ENCODE measurements around the gene NTNG1.
A peak's percentile ranks its signal among the peaks of the same experiment; 100 is the strongest.

Gene NTNG1

DNA sequence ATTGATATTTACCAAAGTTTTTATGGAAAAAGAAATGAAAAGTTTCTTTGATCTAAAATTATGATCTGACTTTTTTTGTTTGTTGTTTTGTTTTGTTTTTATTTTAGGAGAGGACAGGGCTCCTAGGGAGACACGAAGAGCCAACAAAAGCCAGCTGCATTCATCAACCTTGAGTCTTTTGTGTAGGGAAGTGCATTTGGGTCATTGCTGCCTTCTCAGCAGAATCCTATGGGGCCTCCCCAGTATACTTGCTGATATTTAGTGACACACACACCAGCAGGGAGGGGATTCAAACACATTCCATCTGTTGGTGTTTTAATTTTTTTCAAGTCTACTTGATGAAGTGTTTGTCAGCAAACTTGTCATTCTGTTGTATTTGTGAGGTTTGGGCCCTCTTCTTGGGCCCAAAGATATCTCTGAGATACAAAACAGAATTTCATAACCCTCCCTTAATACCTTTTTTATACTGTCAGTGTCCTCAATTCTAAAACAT lies 203.5 kb downstream of the NTNG1 start:
- no peak overlapping the region for H3K27ac ChIP-seq
- H3K4me1 ChIP-seq: no peaks in the 10 kb centered on the region
- no peak for TF ChIP-seq Cebpa-rat (IDR thresholded peaks at IDR 0.05)
- H3K9ac ChIP-seq: no peak overlapping the region
- no peaks in the 10 kb centered on the region for H3K27me3 ChIP-seq
- no peak overlapping the region for H3K4me3 ChIP-seq
- no peaks in the 10 kb centered on the region for H3K36me3 ChIP-seq
- H4K20me1 ChIP-seq: no peaks in the 10 kb centered on the region
- no peaks in the 10 kb centered on the region for H3K9me3 ChIP-seq (replicated peaks in 1 of 11)
- no peak overlapping the region for H3K4me2 ChIP-seq

DNA sequence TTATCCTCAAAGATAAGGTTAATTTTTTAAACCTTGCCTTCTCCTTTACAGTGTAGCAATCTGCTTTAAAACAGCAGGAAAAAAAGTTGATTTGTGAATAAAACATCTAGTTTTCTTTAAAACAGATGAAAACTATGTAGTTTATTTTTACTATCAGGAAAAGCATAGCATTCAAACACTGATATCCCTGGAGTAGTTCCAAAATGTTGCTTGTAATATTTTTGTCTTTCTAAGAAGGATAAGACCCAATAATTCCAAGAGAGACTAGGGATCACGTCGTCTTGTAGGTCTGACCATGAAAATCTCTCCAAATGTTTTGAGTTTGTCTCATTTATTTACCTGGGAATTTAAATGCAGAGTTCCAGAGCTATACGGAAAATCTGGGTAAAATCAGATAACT lies 204.0 kb downstream of the NTNG1 start:
- Histone ChIP-seq H3K9ac (no peak overlapping the region), H3K27ac (no peak overlapping the region), H3K4me3 (no peak overlapping the region), H3K4me1 (no peaks in the 10 kb centered on the region), H3K27me3 (no peaks in the 10 kb centered on the region), H4K20me1 (no peaks in the 10 kb centered on the region), H3K4me2 (no peak overlapping the region), H3K9me3 (replicated peaks in 1 of 11) (no peaks in the 10 kb centered on the region), H3K36me3 (no peaks in the 10 kb centered on the region)
- no peak for TF ChIP-seq Cebpa-rat (IDR thresholded peaks at IDR 0.05)

DNA sequence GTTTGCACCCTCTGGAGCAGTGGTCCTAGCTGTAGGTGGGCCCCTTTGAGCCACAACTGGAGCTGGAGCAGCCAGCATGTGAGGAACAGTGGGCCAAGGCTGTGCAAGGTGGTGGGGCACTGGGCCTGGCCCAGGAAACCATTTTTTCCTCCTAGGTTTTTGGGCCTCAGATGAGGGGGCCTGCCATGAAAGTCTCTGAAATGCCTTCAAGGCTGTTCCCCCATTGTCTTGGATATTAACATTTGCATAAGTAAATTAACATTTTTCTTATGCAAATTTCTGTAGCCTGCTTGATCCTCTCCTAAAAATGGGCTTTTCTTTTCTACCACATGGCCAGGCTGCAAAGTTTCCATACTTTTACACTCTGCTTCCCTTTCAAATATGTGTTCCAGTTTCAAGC lies 212.0 kb downstream of the NTNG1 start:
- Histone ChIP-seq H3K27ac (no peak overlapping the region), H3K9me3 (replicated peaks in 1 of 11) (peaks cover 0 to 20% (median 14%) of the 10 kb centered on the region in 11 experiments; a peak in 8 of 22 replicates), H3K4me2 (no peak overlapping the region), H4K20me1 (no peaks in the 10 kb centered on the region), H3K27me3 (no peaks in the 10 kb centered on the region), H3K36me3 (no peaks in the 10 kb centered on the region), H3K9ac (no peak overlapping the region), H3K4me3 (no peak overlapping the region), H3K4me1 (peaks cover 0 to 5% (median 0%) of the 10 kb centered on the region in 10 experiments; a peak in 1 of 20 replicates)
- TF ChIP-seq Cebpa-rat (IDR thresholded peaks at IDR 0.05): no peak

DNA sequence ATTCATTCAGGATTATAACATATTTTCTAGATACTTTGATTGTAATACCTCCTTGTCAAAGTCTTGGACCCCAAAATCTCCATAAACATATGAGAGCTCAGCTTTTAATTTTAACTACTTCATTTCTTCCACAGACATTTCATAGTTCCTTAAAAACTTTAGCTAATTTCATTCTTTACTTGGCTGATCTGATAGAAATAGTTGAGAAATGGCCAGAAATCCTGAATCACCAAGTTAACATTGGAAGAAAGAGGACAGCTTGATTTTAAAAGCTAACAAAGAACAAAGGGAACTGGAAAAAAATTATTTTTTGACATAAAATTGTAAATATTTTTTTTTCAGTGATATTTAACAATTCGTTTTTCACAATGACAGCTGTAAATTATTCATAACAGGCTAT lies 216.5 kb downstream of the NTNG1 start:
- no peak overlapping the region for H3K27ac ChIP-seq
- H3K27me3 ChIP-seq: no peaks in the 10 kb centered on the region
- H3K36me3 ChIP-seq: no peaks in the 10 kb centered on the region
- H3K9ac ChIP-seq: no peak overlapping the region
- H3K4me2 ChIP-seq: no peak overlapping the region
- TF ChIP-seq Cebpa-rat (IDR thresholded peaks at IDR 0.05): no peak
- H4K20me1 ChIP-seq: no peaks in the 10 kb centered on the region
- peaks cover 0 to 10% (median 5%) of the 10 kb centered on the region in 11 experiments; a peak in 7 of 22 replicates for H3K9me3 ChIP-seq (replicated peaks in 1 of 11)
- no peak overlapping the region for H3K4me3 ChIP-seq
- H3K4me1 ChIP-seq: peaks cover 0 to 18% (median 9%) of the 10 kb centered on the region in 10 experiments; a peak in 16 of 20 replicates

DNA sequence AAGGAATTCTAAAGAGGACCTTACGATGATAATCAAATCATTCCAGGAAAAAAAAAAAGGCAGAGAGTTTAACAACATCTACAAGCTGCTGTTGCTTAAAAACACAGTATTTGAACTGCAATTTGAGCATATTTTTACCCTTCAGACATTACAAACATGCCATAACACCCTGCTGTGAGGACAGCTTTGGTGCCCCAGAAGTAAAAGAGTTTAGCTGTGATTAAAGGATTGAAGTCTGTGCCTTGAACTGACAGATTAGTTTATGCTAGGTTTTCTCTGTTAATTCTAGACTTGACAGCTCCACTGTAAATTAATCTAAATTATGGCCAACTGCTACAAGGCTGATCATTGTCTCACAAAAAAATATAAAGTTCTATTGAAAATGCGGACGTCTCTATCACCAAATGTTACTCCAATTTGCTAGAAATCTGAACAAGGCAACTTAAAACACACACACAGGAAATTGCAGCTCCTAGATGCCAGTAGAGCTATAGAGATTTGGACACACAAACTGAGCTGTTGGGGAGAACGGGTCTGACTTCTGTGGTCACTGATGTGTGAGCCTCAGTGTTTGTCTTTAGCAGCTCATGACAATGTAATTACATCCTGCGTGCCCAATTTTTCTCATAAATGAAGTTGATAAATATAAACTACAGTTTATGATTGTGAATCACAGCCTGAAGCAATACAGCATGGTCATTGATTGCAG lies 217.9 kb downstream of the NTNG1 start:
- Histone ChIP-seq H3K27ac (no peak overlapping the region), H3K4me1 (peaks cover 0 to 18% (median 9%) of the 10 kb centered on the region in 10 experiments; a peak in 16 of 20 replicates), H3K27me3 (no peaks in the 10 kb centered on the region), H4K20me1 (no peaks in the 10 kb centered on the region), H3K9me3 (replicated peaks in 1 of 11) (0 out of 22 replicates have a peak, but pooled peaks cover 0 to 5% (median 0%) of the 10 kb centered on the region in 11 experiments), H3K4me2 (peak overlapping the region in 6 of 11 experiments; percentile 10 to 48 (median 38); a peak in 7 of 22 replicates), H3K9ac (no peak overlapping the region), H3K4me3 (no peak overlapping the region), H3K36me3 (no peaks in the 10 kb centered on the region)
- no peak for TF ChIP-seq Cebpa-rat (IDR thresholded peaks at IDR 0.05)

DNA sequence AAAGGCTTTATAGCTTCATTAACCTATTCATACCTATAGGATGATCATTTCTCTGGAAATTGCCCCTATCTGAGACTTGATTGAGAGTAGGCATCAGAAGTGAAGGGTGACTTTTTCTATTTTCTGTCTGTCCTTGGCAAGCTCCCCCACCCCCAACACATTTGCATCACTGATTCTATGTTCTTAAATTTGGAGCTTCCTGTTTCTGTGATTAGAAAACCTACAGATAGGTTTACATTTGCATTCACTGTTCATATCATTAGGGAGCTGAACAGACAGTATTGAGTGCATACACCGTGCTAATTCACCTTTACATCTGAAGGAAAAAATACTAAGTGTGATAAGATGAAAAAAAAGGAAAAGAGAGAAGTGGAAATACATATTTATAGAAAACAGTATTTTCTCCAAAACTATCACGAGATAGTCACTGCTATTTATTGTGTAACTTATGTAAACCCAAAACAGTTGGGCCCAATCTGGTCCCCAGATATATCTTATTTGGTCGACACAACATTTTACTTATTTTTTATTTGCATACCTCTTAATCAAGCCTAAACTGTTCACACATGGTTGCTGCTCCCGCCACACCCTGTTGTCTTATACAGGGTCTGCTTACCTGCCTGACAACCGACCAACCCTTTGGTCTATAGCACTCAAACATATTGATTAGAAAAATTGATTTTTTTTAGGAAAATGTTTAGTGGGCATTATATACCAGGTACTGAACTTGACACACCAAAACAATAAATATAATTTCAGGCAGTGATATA lies 218.8 kb downstream of the NTNG1 start:
- TF ChIP-seq Cebpa-rat (IDR thresholded peaks at IDR 0.05): no peak
- no peak overlapping the region for H3K27ac ChIP-seq

DNA sequence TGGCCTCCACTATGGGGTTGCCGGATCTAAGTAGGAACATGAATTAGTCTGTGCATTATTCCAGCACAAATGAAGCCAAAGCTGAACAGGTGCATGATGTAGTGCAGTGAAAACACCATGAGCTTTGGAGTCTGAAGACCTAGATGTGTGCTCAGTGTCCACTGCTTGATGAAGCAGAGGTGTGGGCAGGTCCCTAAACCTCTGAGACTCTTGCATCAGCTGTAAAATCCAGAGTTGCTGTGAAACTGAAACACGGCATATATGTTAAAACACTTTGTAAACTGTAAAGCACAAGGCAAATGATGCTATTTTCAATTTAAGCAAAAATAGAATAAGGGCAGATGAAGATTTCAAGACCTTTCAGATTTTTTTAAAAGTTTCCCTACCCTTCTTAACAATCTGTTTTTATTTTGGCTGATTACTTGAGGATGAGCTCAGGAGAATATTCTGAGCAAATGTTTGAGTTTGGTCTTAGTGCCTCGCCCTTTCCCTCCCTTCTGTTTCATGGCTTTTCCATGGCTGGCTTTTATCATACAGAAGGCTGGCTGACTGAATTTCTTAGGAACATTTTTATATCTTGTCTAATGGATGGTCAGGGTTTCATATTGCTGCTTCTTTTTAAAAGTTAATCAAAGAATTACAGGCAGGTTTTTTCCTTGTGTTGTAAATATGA lies 221.8 kb downstream of the NTNG1 start:
- Histone ChIP-seq H3K36me3 (no peaks in the 10 kb centered on the region), H3K9me3 (replicated peaks in 1 of 11) (no peaks in the 10 kb centered on the region), H3K4me3 (no peak overlapping the region), H3K27me3 (no peaks in the 10 kb centered on the region), H3K4me1 (peaks cover 0 to 14% (median 9%) of the 10 kb centered on the region in 10 experiments; a peak in 16 of 20 replicates), H3K4me2 (no peak overlapping the region), H3K27ac (no peak overlapping the region), H3K9ac (no peak overlapping the region), H4K20me1 (no peaks in the 10 kb centered on the region)
- no peak for TF ChIP-seq Cebpa-rat (IDR thresholded peaks at IDR 0.05)

More for the DNA sequence above, 218.8 kb downstream of the NTNG1 start:
- no peaks in the 10 kb centered on the region for H3K27me3 ChIP-seq
- no peaks in the 10 kb centered on the region for H3K36me3 ChIP-seq
- no peak overlapping the region for H3K9ac ChIP-seq
- no peaks in the 10 kb centered on the region for H3K9me3 ChIP-seq (replicated peaks in 1 of 11)
- peak overlapping the region in 10 of 11 experiments; percentile 2 to 48 (median 34); a peak in 15 of 22 replicates for H3K4me2 ChIP-seq
- H3K4me3 ChIP-seq: no peak overlapping the region
- H3K4me1 ChIP-seq: peaks cover 0 to 16% (median 9%) of the 10 kb centered on the region in 10 experiments; a peak in 16 of 20 replicates
- no peaks in the 10 kb centered on the region for H4K20me1 ChIP-seq

DNA sequence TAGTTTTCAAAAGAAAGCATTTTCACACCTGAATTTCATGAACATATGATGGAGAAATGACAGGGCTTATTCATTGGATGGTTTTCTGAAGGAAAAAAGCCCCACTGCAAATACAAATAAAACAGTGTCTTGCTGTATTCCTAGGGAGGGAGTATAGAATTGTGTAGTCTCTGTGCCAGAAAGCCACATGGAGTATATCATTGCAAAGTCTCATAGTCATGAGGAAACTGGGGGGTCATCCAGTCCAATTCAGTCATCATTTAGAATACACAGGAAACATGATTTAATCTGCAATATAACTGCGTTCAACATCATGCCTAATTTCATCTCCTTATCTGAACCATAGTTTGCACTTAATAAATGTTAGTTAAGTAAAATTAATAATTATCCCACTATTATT lies 222.3 kb downstream of the NTNG1 start:
- H3K9ac ChIP-seq: no peak overlapping the region
- H3K27me3 ChIP-seq: no peaks in the 10 kb centered on the region
- H3K27ac ChIP-seq: no peak overlapping the region
- H3K4me3 ChIP-seq: no peak overlapping the region
- no peak for TF ChIP-seq Cebpa-rat (IDR thresholded peaks at IDR 0.05)
- H4K20me1 ChIP-seq: no peaks in the 10 kb centered on the region
- H3K9me3 ChIP-seq (replicated peaks in 1 of 11): no peaks in the 10 kb centered on the region
- H3K4me2 ChIP-seq: no peak overlapping the region
- H3K36me3 ChIP-seq: no peaks in the 10 kb centered on the region
- peaks cover 0 to 14% (median 9%) of the 10 kb centered on the region in 10 experiments; a peak in 16 of 20 replicates for H3K4me1 ChIP-seq

Measured in BLaER1 treated with 17β-estradiol and CSF1 and Interleukin-3, amounts not matched to agents 10 nM and 100 nM (cell line).